ENCODE measurements around the gene DAPK2.
A peak's percentile ranks its signal among the peaks of the same experiment; 100 is the strongest.
"Not testable (repeated sequence)": the region's sequence is repeated elsewhere in the genome, so short reads cannot be mapped to it uniquely, and the experiment has no call there.

DAPK2 gene

GRCh38 chr15:63970621-63971426 is 75.5 kb downstream of the DAPK2 start:
- DNase-seq: peak; percentile 32

- DNase-seq: peak; percentile 49
Observed at GRCh38 chr15:63969652-63970421, 76.4 kb downstream of the DAPK2 start.

- DNase-seq: peak; percentile 52
Observed at GRCh38 chr15:63968700-63969099, 77.6 kb downstream of the DAPK2 start.

- peak; percentile 39 for DNase-seq
Observed at GRCh38 chr15:63968122-63968524, 78.2 kb downstream of the DAPK2 start.

GRCh38 chr15:63967616-63968015 is 78.7 kb downstream of the DAPK2 start:
- no peak for DNase-seq

GRCh38 chr15:63962947-63963721 is 83.2 kb downstream of the DAPK2 start:
- DNase-seq: not testable (repeated sequence)

GRCh38 chr15:63953524-63953923 is 92.8 kb downstream of the DAPK2 start:
- no peak for DNase-seq

GRCh38 chr15:63950911-63951481 is 95.3 kb downstream of the DAPK2 start:
- no peak for DNase-seq

- DNase-seq: peak; percentile 22
Observed at GRCh38 chr15:63948971-63949370, 97.3 kb downstream of the DAPK2 start.

- no peak for DNase-seq
Observed at GRCh38 chr15:63948436-63948835, 97.8 kb downstream of the DAPK2 start.

GRCh38 chr15:63947228-63947627 is 99.1 kb downstream of the DAPK2 start:
- DNase-seq: peak; percentile 31

GRCh38 chr15:63946524-63947065 is 99.7 kb downstream of the DAPK2 start:
- peak; percentile 48 for DNase-seq

- DNase-seq: peak; percentile 49
Observed at GRCh38 chr15:63945838-63946298, 100.4 kb downstream of the DAPK2 start.

- DNase-seq: peak; percentile 81
Observed at GRCh38 chr15:63945007-63945788, 101.1 kb downstream of the DAPK2 start.

GRCh38 chr15:63944681-63944955 is 101.7 kb downstream of the DAPK2 start:
- DNase-seq: peak; percentile 32

- DNase-seq: peak; percentile 28
Observed at GRCh38 chr15:63943829-63944680, 102.2 kb downstream of the DAPK2 start.

- DNase-seq: peak; percentile 34
Observed at GRCh38 chr15:63942486-63943365, 103.6 kb downstream of the DAPK2 start.

GRCh38 chr15:63941698-63942465 is 104.4 kb downstream of the DAPK2 start:
- DNase-seq: peak; percentile 44
